Measurements from ENCODE around the gene PTH2. TPM values are rescaled to one million over a fixed set of nuclear protein-coding genes. Genes with fewer than 3 reads are reported as not detected.

The PTH2 gene
- total RNA-seq, 1 donor from 2014 or later, result not detected

GRCh38 chr19:49390929-49391359, 32.3 kb downstream of the PTH2 start:
- TF ChIP-seq, protein P1, sequence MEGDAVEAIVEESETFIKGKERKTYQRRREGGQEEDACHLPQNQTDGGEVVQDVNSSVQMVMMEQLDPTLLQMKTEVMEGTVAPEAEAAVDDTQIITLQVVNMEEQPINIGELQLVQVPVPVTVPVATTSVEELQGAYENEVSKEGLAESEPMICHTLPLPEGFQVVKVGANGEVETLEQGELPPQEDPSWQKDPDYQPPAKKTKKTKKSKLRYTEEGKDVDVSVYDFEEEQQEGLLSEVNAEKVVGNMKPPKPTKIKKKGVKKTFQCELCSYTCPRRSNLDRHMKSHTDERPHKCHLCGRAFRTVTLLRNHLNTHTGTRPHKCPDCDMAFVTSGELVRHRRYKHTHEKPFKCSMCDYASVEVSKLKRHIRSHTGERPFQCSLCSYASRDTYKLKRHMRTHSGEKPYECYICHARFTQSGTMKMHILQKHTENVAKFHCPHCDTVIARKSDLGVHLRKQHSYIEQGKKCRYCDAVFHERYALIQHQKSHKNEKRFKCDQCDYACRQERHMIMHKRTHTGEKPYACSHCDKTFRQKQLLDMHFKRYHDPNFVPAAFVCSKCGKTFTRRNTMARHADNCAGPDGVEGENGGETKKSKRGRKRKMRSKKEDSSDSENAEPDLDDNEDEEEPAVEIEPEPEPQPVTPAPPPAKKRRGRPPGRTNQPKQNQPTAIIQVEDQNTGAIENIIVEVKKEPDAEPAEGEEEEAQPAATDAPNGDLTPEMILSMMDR (IDR thresholded peaks at IDR 0.05), result no peak
- H3K27ac Mint-ChIP-seq (ENCODE audit: unreplicated experiment), result no peak overlapping the region
- H3K27me3 Mint-ChIP-seq (ENCODE audit: unreplicated experiment), result peaks cover 9% of the 10 kb centered on the region
- H3K4me3 Mint-ChIP-seq (ENCODE audit: unreplicated experiment), result no peak overlapping the region
- H3K4me1 Mint-ChIP-seq (ENCODE audit: unreplicated experiment), result peaks cover 2% of the 10 kb centered on the region
- H3K36me3 Mint-ChIP-seq (ENCODE audit: unreplicated experiment), result no peaks in the 10 kb centered on the region
- DNase-seq (ENCODE audit: extremely low spot score, unreplicated experiment), result no peak
- no peaks in the 10 kb centered on the region for H3K9me3 Mint-ChIP-seq (ENCODE audit: unreplicated experiment)

DNA sequence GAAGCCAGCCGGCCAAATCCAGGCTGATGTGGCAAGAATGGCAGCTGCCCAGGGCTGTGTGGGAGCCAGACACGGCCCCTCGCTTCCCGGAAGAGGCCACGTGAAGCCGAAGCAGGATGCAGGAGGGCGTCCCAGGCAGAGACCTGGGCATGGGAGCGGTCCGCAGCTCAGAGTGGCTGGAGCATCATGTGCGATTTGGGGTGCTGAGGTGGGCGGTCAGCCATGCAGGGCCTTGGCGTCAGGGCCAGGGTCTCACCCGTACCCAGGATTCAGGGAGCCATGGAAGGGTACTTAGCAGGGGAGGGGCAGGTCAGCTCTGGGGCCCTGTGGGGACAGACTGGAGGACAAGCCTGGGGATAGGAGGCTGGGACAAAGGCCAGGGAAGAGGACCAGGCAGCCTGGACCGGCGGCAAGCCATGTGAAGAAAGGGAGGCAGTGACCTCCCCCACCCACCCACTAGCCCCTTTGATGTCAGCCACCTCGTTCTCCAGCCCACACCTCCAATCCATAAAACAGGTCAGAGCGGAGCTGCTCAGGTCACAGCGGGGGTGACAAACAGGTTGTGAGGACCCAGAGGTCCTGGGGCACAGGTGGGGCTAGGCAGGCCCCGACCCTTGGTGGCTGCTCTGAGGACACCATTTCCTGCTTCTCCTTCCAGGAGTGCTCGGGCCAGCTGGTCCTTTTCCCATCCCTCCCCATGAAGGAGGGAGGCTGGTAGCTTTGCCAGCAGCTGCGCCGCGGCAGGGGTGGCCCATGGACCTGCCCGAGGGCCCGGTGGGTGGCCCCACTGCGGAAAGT, 32.9 kb downstream of the PTH2 start:
- Mint-ChIP-seq H3K27me3 (ENCODE audit: unreplicated experiment) (peaks cover 9% of the 10 kb centered on the region), H3K9me3 (ENCODE audit: unreplicated experiment) (no peaks in the 10 kb centered on the region), H3K4me1 (ENCODE audit: unreplicated experiment) (peaks cover 2% of the 10 kb centered on the region), H3K36me3 (ENCODE audit: unreplicated experiment) (no peaks in the 10 kb centered on the region), H3K4me3 (ENCODE audit: unreplicated experiment) (no peak overlapping the region), H3K27ac (ENCODE audit: unreplicated experiment) (no peak overlapping the region)
- DNase-seq (ENCODE audit: extremely low spot score, unreplicated experiment), result no peak
- TF ChIP-seq, protein P1 (IDR thresholded peaks at IDR 0.05), result no peak

GRCh38 chr19:49389406-49389805, 33.8 kb downstream of the PTH2 start:
- TF ChIP-seq, protein P1 (IDR thresholded peaks at IDR 0.05), result no peak
- Mint-ChIP-seq H3K4me1 (ENCODE audit: unreplicated experiment) (peaks cover 2% of the 10 kb centered on the region), H3K36me3 (ENCODE audit: unreplicated experiment) (no peaks in the 10 kb centered on the region), H3K27ac (ENCODE audit: unreplicated experiment) (no peak overlapping the region), H3K9me3 (ENCODE audit: unreplicated experiment) (no peaks in the 10 kb centered on the region), H3K27me3 (ENCODE audit: unreplicated experiment) (peaks cover 9% of the 10 kb centered on the region), H3K4me3 (ENCODE audit: unreplicated experiment) (no peak overlapping the region)
- DNase-seq (ENCODE audit: extremely low spot score, unreplicated experiment), result no peak

DNA sequence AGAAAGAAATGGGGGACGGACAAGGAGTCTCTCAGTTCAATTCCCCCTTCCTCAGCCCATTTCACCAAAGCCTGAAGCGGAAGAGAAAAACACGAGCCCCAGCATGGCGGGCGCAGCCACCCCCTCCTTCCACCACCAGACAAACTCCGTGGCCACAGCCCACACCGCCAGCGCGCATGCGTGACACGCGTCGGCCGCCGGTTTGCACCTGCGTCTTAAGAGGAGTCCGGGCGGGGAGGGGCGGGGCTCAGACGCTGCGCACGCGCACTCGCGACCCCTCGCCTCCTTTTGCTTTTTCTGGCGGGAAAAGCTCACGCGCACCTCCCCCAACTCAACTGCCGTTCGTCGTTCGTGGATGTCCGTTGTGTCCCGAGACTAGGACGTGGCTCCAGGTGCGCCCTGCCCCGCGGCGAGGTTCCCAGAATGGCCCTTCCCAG, 35.3 kb downstream of the PTH2 start, which contains the start of gene KASH5:
Gene KASH5, plus strand, starts transcription at position 314 of the 437 bp plus-strand sequence. CDS start 2,635 bp downstream, outside the sequence.
- no peaks in the 10 kb centered on the region for H3K36me3 Mint-ChIP-seq (ENCODE audit: unreplicated experiment)
- H3K4me3 Mint-ChIP-seq (ENCODE audit: unreplicated experiment), result no peak within 1 kb of the TSS
- no peak for DNase-seq (ENCODE audit: extremely low spot score, unreplicated experiment)
- TF ChIP-seq, protein P1 (IDR thresholded peaks at IDR 0.05), result no peak
- peaks cover 13% of the 10 kb centered on the region for H3K27me3 Mint-ChIP-seq (ENCODE audit: unreplicated experiment)
- peaks cover 2% of the 10 kb centered on the region for H3K4me1 Mint-ChIP-seq (ENCODE audit: unreplicated experiment)
- no peak within 1 kb of the TSS for H3K27ac Mint-ChIP-seq (ENCODE audit: unreplicated experiment)
- H3K9me3 Mint-ChIP-seq (ENCODE audit: unreplicated experiment), result peaks cover 3% of the 10 kb centered on the region

GRCh38 chr19:49383599-49383998, 39.6 kb downstream of the PTH2 start:
- H3K27me3 Mint-ChIP-seq (ENCODE audit: unreplicated experiment), result peaks cover 15% of the 10 kb centered on the region
- H3K4me3 Mint-ChIP-seq (ENCODE audit: unreplicated experiment), result no peak overlapping the region
- no peaks in the 10 kb centered on the region for H3K36me3 Mint-ChIP-seq (ENCODE audit: unreplicated experiment)
- TF ChIP-seq, protein P1 (IDR thresholded peaks at IDR 0.05), result no peak
- no peaks in the 10 kb centered on the region for H3K4me1 Mint-ChIP-seq (ENCODE audit: unreplicated experiment)
- peaks cover 10% of the 10 kb centered on the region for H3K9me3 Mint-ChIP-seq (ENCODE audit: unreplicated experiment)
- no peak overlapping the region for H3K27ac Mint-ChIP-seq (ENCODE audit: unreplicated experiment)
- no peak for DNase-seq (ENCODE audit: extremely low spot score, unreplicated experiment)
